B cell (primary cell): ENCODE data around the gene ZBTB47. TPM values are rescaled to one million over a fixed set of nuclear protein-coding genes. Genes with fewer than 3 reads are reported as not detected.

ENCODE experiments used
- ATAC-seq: fragments of 200-7000 bp; cut with Tn5 transposase; one replicate; pipeline ENCODE4 v1.10.0; 2021; ENCODE audit warnings: low read depth, mild to moderate bottlenecking, moderate number of reproducible peaks, moderate library complexity
- CTCF ChIA-PET: fragments of 350-600 bp; sonication (Branson Sonifier 250); formaldehyde crosslinking; loops from one replicate; lab custom pipeline; 2021; ENCODE audit warnings: antibody characterized with exemption, inconsistent platforms; lab: Charles Lee
- POLR2A ChIA-PET: fragments of 350-600 bp; sonication (Branson Sonifier 250); formaldehyde crosslinking; loops from one replicate; lab custom pipeline; 2021; ENCODE audit warnings: antibody characterized with exemption; lab: Charles Lee
- DNase-seq: peaks from one replicate; pipeline ENCODE4 v3.0.0; 2013
- H2AFZ ChIP-seq: 2 replicates; pipeline ENCODE4 v1.6.1; 2012; ENCODE audit warnings: mild to moderate bottlenecking, low read depth, low read length; ENCODE audit not compliant: insufficient read depth, poor library complexity, severe bottlenecking
- H3K27ac ChIP-seq, 2 donors: 1 replicate in 1 of 2; 2 replicates in 1 of 2; pipeline ENCODE4 v1.5.1; 2012 to 2013; ENCODE audit warnings: low read length in 2 of 2, mild to moderate bottlenecking in 2 of 2, moderate library complexity in 1 of 2
- H3K27me3 ChIP-seq, 4 experiments: fragments of 200-600 bp in 1 of 4; sonication (generic) in 1 of 4; replicated peaks in 1 of 4; 1 replicate in 2 of 4; 2 replicates in 2 of 4; pipeline versions ENCODE4 v1.6.1 to v1.7.0; 2013 to 2016; ENCODE audit warnings: low read length in 3 of 4, mild to moderate bottlenecking in 2 of 4, mixed read lengths in 1 of 4, moderate library complexity in 1 of 4; ENCODE audit not compliant: insufficient read depth in 4 of 4, control insufficient read depth in 3 of 4; ENCODE audit errors: control extremely low read depth in 1 of 4
- H3K36me3 ChIP-seq, 2 experiments: replicated peaks in 1 of 2; 1 replicate in 1 of 2; 2 replicates in 1 of 2; pipeline versions ENCODE4 v1.6.1 to v1.7.1; 2013; ENCODE audit warnings: low read length in 1 of 2; ENCODE audit not compliant: insufficient read depth in 2 of 2, control insufficient read depth in 1 of 2; ENCODE audit errors: control extremely low read depth in 1 of 2, extremely low read depth in 1 of 2
- H3K4me1 ChIP-seq, 2 donors: fragments of 200-600 bp in 1 of 2; sonication (generic) in 1 of 2; 1 replicate in 1 of 2; 2 replicates in 1 of 2; pipeline versions ENCODE4 v1.5.1 to v1.6.1; 2013 to 2017; ENCODE audit warnings: low read length in 2 of 2; ENCODE audit not compliant: control insufficient read depth in 2 of 2, insufficient read depth in 2 of 2
- H3K4me2 ChIP-seq: replicated peaks from 2 replicates; pipeline ENCODE3; 2012; ENCODE audit warnings: mild to moderate bottlenecking, low read depth, low read length; ENCODE audit not compliant: poor library complexity, severe bottlenecking
- H3K4me3 ChIP-seq, 5 experiments: fragments of 200-600 bp in 1 of 5; sonication (generic) in 1 of 5; 1 replicate in 3 of 5; 2 replicates in 2 of 5; pipeline versions ENCODE4 v1.5.1 to v1.7.0; 2011 to 2016; ENCODE audit warnings: low read length in 4 of 5, mild to moderate bottlenecking in 4 of 5, low read depth in 2 of 5, control low read depth in 1 of 5, moderate library complexity in 1 of 5; ENCODE audit not compliant: insufficient read depth in 1 of 5; ENCODE audit errors: control extremely low read depth in 1 of 5, extremely low read depth in 1 of 5
- H3K79me2 ChIP-seq: fragments of 200-600 bp; sonication (generic); one replicate; pipeline ENCODE4 v1.6.0; 2016; ENCODE audit warnings: low read length; ENCODE audit not compliant: control insufficient read depth, insufficient read depth
- H3K9ac ChIP-seq: fragments of 200-600 bp; sonication (generic); 2 replicates; pipeline ENCODE4 v1.6.1; 2017; ENCODE audit warnings: mild to moderate bottlenecking, low read length, moderate library complexity
- H3K9me3 ChIP-seq, 3 donors: one replicate each; pipeline versions ENCODE4 v1.6.1 to v1.7.1; 2013; ENCODE audit warnings: low read length in 2 of 3; ENCODE audit not compliant: control insufficient read depth in 2 of 3, insufficient read depth in 1 of 3; ENCODE audit errors: control extremely low read depth in 1 of 3
- H4K20me1 ChIP-seq: 2 replicates; pipeline ENCODE4 v1.6.0; 2012; ENCODE audit warnings: mild to moderate bottlenecking, low read length; ENCODE audit not compliant: insufficient read depth, control insufficient read depth, poor library complexity, severe bottlenecking
- H3K27ac Mint-ChIP-seq: one replicate; pipeline ENCODE4 v1.8.0; 2021; ENCODE audit warnings: mixed read lengths
- H3K27me3 Mint-ChIP-seq: one replicate; pipeline ENCODE4 v1.8.0; 2021; ENCODE audit warnings: mixed read lengths
- H3K4me1 Mint-ChIP-seq: one replicate; pipeline ENCODE4 v1.8.0; 2021; ENCODE audit warnings: mixed read lengths
- H3K4me3 Mint-ChIP-seq: one replicate; pipeline ENCODE4 v1.8.0; 2021; ENCODE audit warnings: mixed read lengths
- H3K9me3 Mint-ChIP-seq: one replicate; pipeline ENCODE4 v1.8.0; 2022; ENCODE audit warnings: mixed read lengths; ENCODE audit not compliant: insufficient read depth
- CTCF ChIP-seq: fragments of 200-600 bp; IDR thresholded peaks from one replicate; pipeline ENCODE4 v1.8.0; 2022; ENCODE audit warnings: antibody characterized with exemption, mild to moderate bottlenecking
- EZH2 ChIP-seq: IDR thresholded peaks from 2 replicates; pipeline ENCODE4 v1.6.1; 2012; ENCODE audit warnings: borderline replicate concordance, low read depth, mild to moderate bottlenecking, moderate library complexity, low read length; ENCODE audit not compliant: insufficient read depth, poor library complexity, severe bottlenecking
- WGBS: methylation state at CpG from one replicate; pipeline ENCODE4 v1.1.5; 2013; ENCODE audit warnings: missing lambda C conversion rate; ENCODE audit not compliant: insufficient coverage; 5-methylcytosine and 5-hydroxymethylcytosine counted together
- intact Hi-C: fragments of 100-400 bp; cut with micrococcal nuclease; formaldehyde crosslinking; loops from one replicate; pipeline ENCODE4 v1.10.0; 2022
- polyA plus RNA-seq: library from polyadenylated mRNA; depleted of rRNA; stranded (reverse); fragments of >200 nt; gene quantifications from 2 replicates; pipeline ENCODE4 v1.2.3, GENCODE V29; 2012
- total RNA-seq, 2 donors: library from RNA; stranded (reverse); fragments of 120-200 nt in 1 of 2; gene quantifications; 1 replicate in 1 of 2; 2 replicates in 1 of 2; pipeline versions ENCODE4 v1.2.3 to v1.2.4, GENCODE V29; 2013 to 2022

Gene ZBTB47
- total and polyA plus RNA-seq, 2 donors (not counting 1 experiment from before 2014, with no cell fraction given): 0.34 to 1.6 TPM

DNA sequence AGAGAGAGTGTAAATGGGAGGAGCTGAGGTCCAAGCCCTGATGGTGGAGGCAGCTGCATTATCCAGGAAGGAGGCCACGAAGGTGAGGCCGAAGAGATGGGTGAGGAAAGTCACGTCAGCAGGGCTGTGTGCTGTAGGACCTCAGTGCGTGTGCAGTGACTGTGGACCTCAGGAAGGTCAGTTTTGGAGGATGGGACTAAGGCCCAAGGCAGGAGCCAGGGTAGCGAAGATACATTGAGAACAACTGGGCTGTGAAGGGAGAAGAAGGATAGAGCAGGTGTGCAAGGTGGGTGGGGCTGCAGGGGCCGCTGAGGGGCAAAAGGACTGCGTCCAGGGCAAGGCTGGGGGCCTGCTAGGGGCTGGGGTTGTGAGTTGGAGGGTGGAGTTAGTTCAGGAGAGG is 36.7 kb downstream of the ZBTB47 start:
- intact Hi-C loops: no loop called here
- Histone ChIP-seq H3K4me1 (no peaks in the 10 kb centered on the region), H3K4me2 (no peak overlapping the region), H3K9ac (no peak overlapping the region), H3K27ac (no peak overlapping the region), H3K79me2 (no peaks in the 10 kb centered on the region), H2AFZ (no peak overlapping the region), H3K4me3 (no peak overlapping the region), H3K27me3 (peaks cover 0 to 15% (median 0%) of the 10 kb centered on the region in 4 experiments), H3K36me3 (no peaks in the 10 kb centered on the region), H3K9me3 (no peaks in the 10 kb centered on the region), H4K20me1 (no peaks in the 10 kb centered on the region)
- Mint-ChIP-seq H3K27me3 (peaks cover 15% of the 10 kb centered on the region), H3K27ac (no peak overlapping the region), H3K4me3 (no peak overlapping the region), H3K9me3 (no peaks in the 10 kb centered on the region), H3K4me1 (peaks cover 2% of the 10 kb centered on the region)
- TF ChIP-seq EZH2 (no peak), CTCF (no peak)
- ChIA-PET POLR2A (no interaction called here), CTCF (no interaction called here)
- ATAC-seq (no peak), DNase-seq (no peak)
- WGBS: 78% methylated on average over 7 of the region's 7 CpGs

- H4K20me1 ChIP-seq: no peaks in the 10 kb centered on the region
- no peak overlapping the region for H3K27ac ChIP-seq
- ChIA-PET CTCF (no interaction called here), POLR2A (no interaction called here)
- DNase-seq (no peak), ATAC-seq (no peak)
- H3K79me2 ChIP-seq: no peaks in the 10 kb centered on the region
- H3K4me3 Mint-ChIP-seq: no peak overlapping the region
- no peaks in the 10 kb centered on the region for H3K9me3 ChIP-seq
- intact Hi-C loops: no loop called here
- H3K9me3 Mint-ChIP-seq: no peaks in the 10 kb centered on the region
- no peaks in the 10 kb centered on the region for H3K4me1 ChIP-seq
- no peak overlapping the region for H3K4me3 ChIP-seq
- no peaks in the 10 kb centered on the region for H3K36me3 ChIP-seq
- H3K27ac Mint-ChIP-seq: no peak overlapping the region
- H3K4me2 ChIP-seq: no peak overlapping the region
- 66% methylated on average over 9 of the region's 10 CpGs for WGBS
- no peak for TF ChIP-seq EZH2
- no peak for TF ChIP-seq CTCF
- H3K27me3 ChIP-seq: peaks cover 0 to 11% (median 0%) of the 10 kb centered on the region in 4 experiments
- H2AFZ ChIP-seq: no peak overlapping the region
- H3K4me1 Mint-ChIP-seq: no peaks in the 10 kb centered on the region
- H3K9ac ChIP-seq: no peak overlapping the region
- peaks cover 11% of the 10 kb centered on the region for H3K27me3 Mint-ChIP-seq
Measured at GRCh38 chr3:42690766-42691680, 37.5 kb downstream of the ZBTB47 start.
